Measurements from ENCODE around the gene WRNIP1. TPM values are rescaled to one million over a fixed set of nuclear protein-coding genes. Genes with fewer than 3 reads are reported as not detected.
A peak's percentile ranks its signal among the peaks of the same experiment; 100 is the strongest.

The WRNIP1 gene
- total and polyA plus RNA-seq, 7 experiments from 2014 or later: 21.8 to 61.8 (median 37.8) TPM

DNA sequence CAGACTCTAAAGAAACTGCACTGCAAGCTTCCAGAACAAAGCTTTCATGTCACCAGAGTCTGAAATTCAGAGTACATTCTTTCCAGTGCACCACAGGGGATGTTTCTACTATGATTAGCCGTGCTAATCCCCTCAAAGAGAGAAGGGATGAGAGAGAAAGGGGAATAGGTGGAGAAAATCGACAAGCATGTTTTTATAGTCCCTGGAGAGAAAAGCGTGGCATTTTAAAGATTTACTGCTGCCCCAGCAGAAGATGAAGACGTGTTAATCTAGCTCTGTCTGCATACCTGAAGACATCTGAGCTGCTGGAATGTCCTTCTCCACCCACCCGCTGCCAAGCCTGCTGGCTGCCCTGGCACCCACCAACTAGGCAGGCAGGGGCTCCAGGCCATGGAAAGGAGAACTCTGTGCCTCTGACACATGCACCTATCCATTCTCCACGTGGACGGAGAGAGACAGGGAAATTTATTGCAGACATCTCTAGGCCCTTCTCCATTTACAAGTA lies 18.6 kb upstream of the WRNIP1 start:
- Histone ChIP-seq H3K9me3 (ENCODE audit: control insufficient read depth in 2 of 3, low read length in 3 of 3) (no peaks in the 10 kb centered on the region), H3K27me3 (ENCODE audit: control insufficient read depth in 2 of 2, insufficient read depth in 2 of 2, low read length in 2 of 2) (no peaks in the 10 kb centered on the region), H3K36me3 (ENCODE audit: control insufficient read depth in 2 of 3, insufficient read depth in 3 of 3, low read length in 3 of 3) (no peaks in the 10 kb centered on the region), H3K4me3 (ENCODE audit: low read length) (no peak overlapping the region), H3K4me1 (ENCODE audit: control insufficient read depth in 2 of 2, insufficient read depth in 2 of 2, low read length in 2 of 2) (no peaks in the 10 kb centered on the region), H3K27ac (ENCODE audit: low read depth, low read length) (no peak overlapping the region)
- DNase-seq (no peak), ATAC-seq (no peak)
- Mint-ChIP-seq H3K36me3 (no peaks in the 10 kb centered on the region), H3K4me3 (no peak overlapping the region), H3K27ac (no peak overlapping the region), H3K4me1 (peaks cover 0 to 9% (median 3%) of the 10 kb centered on the region in 7 donors), H3K9me3 (no peaks in the 10 kb centered on the region), H3K27me3 (peaks cover 6 to 57% (median 12%) of the 10 kb centered on the region in 5 donors)
- CTCF ChIA-PET: interaction anchor here (0.7 kb wide), 1 partner anchor 1272 kb away, joined by 3 read pairs; no protein-coding TSS in a partner anchor
- intact Hi-C loops (cut with micrococcal nuclease): no loop called here
- POLR2A ChIA-PET: interaction anchor here (0.6 kb wide), 1 partner anchor 664 kb away, joined by 3 read pairs; no protein-coding TSS in a partner anchor

DNA sequence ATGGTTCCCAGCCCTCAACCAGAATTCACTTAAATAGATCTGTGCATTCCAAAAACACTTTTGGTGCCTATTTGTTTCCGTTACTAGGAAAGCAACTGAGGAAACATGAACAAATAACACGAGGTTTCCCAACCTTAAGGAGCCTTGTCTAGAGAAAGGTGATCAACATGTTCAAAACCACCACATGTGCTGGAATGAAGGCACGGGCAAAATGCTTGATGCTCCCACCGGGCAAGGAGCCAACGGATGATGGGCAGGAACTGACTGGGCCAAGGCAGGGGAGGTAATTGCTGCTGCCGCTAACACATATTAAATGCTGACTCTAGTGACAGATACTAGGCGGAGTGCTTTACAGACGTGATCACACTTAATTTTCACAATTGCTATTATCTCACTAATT lies 17.0 kb upstream of the WRNIP1 start:
- ChIA-PET POLR2A (interaction anchor here (0.9 to 1.4 kb wide), 2 partner anchors 11 to 13 kb away, joined by 3 to 4 read pairs; no protein-coding TSS in a partner anchor), CTCF (interaction anchor here (3.9 kb wide), 1 partner anchor 10 kb away, joined by 29 read pairs; no protein-coding TSS in a partner anchor)
- Mint-ChIP-seq H3K27ac (no peak overlapping the region), H3K36me3 (no peaks in the 10 kb centered on the region), H3K4me1 (peaks cover 0 to 9% (median 3%) of the 10 kb centered on the region in 7 donors), H3K27me3 (peaks cover 10 to 61% (median 15%) of the 10 kb centered on the region in 5 donors), H3K4me3 (no peak overlapping the region), H3K9me3 (no peaks in the 10 kb centered on the region)
- H3K27me3 ChIP-seq (ENCODE audit: control insufficient read depth in 2 of 2, insufficient read depth in 2 of 2, low read length in 2 of 2): no peaks in the 10 kb centered on the region
- no peak overlapping the region for H3K27ac ChIP-seq (ENCODE audit: low read depth, low read length)
- H3K9me3 ChIP-seq (ENCODE audit: control insufficient read depth in 2 of 3, low read length in 3 of 3): no peaks in the 10 kb centered on the region
- intact Hi-C loops (cut with micrococcal nuclease): no loop called here
- H3K4me3 ChIP-seq (ENCODE audit: low read length): no peak overlapping the region
- DNase-seq (no peak), ATAC-seq (no peak)
- H3K36me3 ChIP-seq (ENCODE audit: control insufficient read depth in 2 of 3, insufficient read depth in 3 of 3, low read length in 3 of 3): no peaks in the 10 kb centered on the region
- no peaks in the 10 kb centered on the region for H3K4me1 ChIP-seq (ENCODE audit: control insufficient read depth in 2 of 2, insufficient read depth in 2 of 2, low read length in 2 of 2)

DNA sequence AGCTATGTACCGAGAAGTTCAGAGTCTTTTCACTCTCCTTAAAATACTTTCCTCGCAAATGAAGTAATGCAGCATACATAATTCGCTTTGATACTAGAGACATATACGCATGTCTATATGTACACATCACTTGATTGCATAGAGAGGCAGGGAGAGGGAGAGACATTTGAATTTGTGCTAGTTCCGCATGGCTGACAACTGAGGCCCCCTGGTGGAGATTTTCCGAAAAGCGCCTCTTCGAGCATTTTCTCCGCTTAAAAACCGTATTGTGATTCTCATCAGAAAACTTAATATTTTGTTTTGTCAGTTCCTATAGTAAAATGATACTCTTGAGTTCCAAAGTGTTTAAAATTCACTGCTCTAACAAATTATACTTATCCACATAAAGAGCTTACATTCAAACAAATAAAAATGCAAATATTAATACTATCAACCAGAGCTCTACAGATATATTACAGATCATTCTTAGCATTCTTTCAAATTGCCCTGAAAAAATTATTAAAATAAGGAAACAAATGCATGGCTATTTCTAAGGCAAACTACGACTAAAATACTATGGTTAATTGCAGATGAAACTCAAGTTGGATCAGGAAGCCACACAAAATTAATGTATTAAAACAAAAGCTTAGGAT lies 15.1 kb upstream of the WRNIP1 start:
- H3K27ac ChIP-seq (ENCODE audit: low read depth, low read length): no peak overlapping the region
- POLR2A ChIA-PET: interaction anchor here (1.8 kb wide), 1 partner anchor 13 kb away, joined by 4 read pairs; no protein-coding TSS in a partner anchor

DNA sequence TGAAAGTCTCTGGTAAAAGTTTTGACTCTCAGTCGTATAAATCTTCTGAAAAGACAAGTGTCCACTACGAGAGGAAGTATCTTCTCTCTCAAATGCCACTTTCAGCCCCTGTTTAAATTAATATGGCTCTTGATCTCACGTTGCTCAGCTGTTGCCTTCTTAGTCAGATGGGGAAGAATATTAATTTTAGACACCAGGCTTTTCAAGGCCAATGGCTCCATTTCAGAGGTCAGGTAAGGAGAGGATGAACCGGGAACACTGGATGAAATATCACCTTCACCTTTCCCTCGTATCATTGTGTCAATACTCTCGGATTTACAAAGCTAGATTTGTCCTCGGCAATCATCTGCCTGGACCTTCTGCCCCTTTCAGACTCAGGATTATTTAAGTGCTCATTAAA lies 14.4 kb upstream of the WRNIP1 start, which contains the start of gene MYLK4:
MYLK4 (minus strand) TSS at position 91 of the 400 bp plus-strand sequence. CDS start 1,628 bp downstream, outside the sequence.
- no peaks in the 10 kb centered on the region for H3K9me3 Mint-ChIP-seq
- H3K27me3 ChIP-seq (ENCODE audit: control insufficient read depth in 2 of 2, insufficient read depth in 2 of 2, low read length in 2 of 2): no peaks in the 10 kb centered on the region
- no peak within 1 kb of the TSS for H3K4me3 Mint-ChIP-seq
- H3K27ac Mint-ChIP-seq: no peak within 1 kb of the TSS
- DNase-seq (no peak), ATAC-seq (no peak)
- H3K36me3 Mint-ChIP-seq: no peaks in the 10 kb centered on the region
- H3K4me3 ChIP-seq (ENCODE audit: low read length): no peak within 1 kb of the TSS
- no peaks in the 10 kb centered on the region for H3K9me3 ChIP-seq (ENCODE audit: control insufficient read depth in 2 of 3, low read length in 3 of 3)
- peaks cover 0 to 9% (median 3%) of the 10 kb centered on the region in 7 donors for H3K4me1 Mint-ChIP-seq
- intact Hi-C loops (cut with micrococcal nuclease): loop anchor here (1.0 to 2.0 kb wide), 4 partner anchors 10 to 1155 kb away; no protein-coding TSS in a partner anchor
- H3K36me3 ChIP-seq (ENCODE audit: control insufficient read depth in 2 of 3, insufficient read depth in 3 of 3, low read length in 3 of 3): no peaks in the 10 kb centered on the region
- peaks cover 18 to 73% (median 19%) of the 10 kb centered on the region in 5 donors for H3K27me3 Mint-ChIP-seq
- H3K27ac ChIP-seq (ENCODE audit: low read depth, low read length): no peak within 1 kb of the TSS
- POLR2A ChIA-PET: interaction anchor here (1.8 kb wide), 1 partner anchor 12 kb away, joined by 4 read pairs; no protein-coding TSS in a partner anchor
- CTCF ChIA-PET: interaction anchor here (0.8 to 3.9 kb wide), 9 partner anchors 9 to 1155 kb away, joined by 3 to 29 read pairs (median 5); no protein-coding TSS in a partner anchor
- no peaks in the 10 kb centered on the region for H3K4me1 ChIP-seq (ENCODE audit: control insufficient read depth in 2 of 2, insufficient read depth in 2 of 2, low read length in 2 of 2)

More for the DNA sequence above, 15.1 kb upstream of the WRNIP1 start:
- Mint-ChIP-seq H3K36me3 (no peaks in the 10 kb centered on the region), H3K27me3 (peaks cover 13 to 69% (median 19%) of the 10 kb centered on the region in 5 donors), H3K4me3 (no peak overlapping the region), H3K27ac (no peak overlapping the region), H3K4me1 (peaks cover 0 to 9% (median 3%) of the 10 kb centered on the region in 7 donors), H3K9me3 (no peaks in the 10 kb centered on the region)
- no peaks in the 10 kb centered on the region for H3K9me3 ChIP-seq (ENCODE audit: control insufficient read depth in 2 of 3, low read length in 3 of 3)
- H3K27me3 ChIP-seq (ENCODE audit: control insufficient read depth in 2 of 2, insufficient read depth in 2 of 2, low read length in 2 of 2): no peaks in the 10 kb centered on the region
- H3K4me1 ChIP-seq (ENCODE audit: control insufficient read depth in 2 of 2, insufficient read depth in 2 of 2, low read length in 2 of 2): no peaks in the 10 kb centered on the region
- no peak overlapping the region for H3K4me3 ChIP-seq (ENCODE audit: low read length)
- DNase-seq (peak; percentile 32 to 71 (median 63)), ATAC-seq (peak; percentile 86)
- no peaks in the 10 kb centered on the region for H3K36me3 ChIP-seq (ENCODE audit: control insufficient read depth in 2 of 3, insufficient read depth in 3 of 3, low read length in 3 of 3)
- intact Hi-C loops (cut with micrococcal nuclease): loop anchor here (1.0 to 2.0 kb wide), 4 partner anchors 11 to 1154 kb away; no protein-coding TSS in a partner anchor
- CTCF ChIA-PET: interaction anchor here (0.6 to 3.9 kb wide), 12 partner anchors 8 to 1154 kb away, joined by 3 to 29 read pairs (median 4); no protein-coding TSS in a partner anchor

DNA sequence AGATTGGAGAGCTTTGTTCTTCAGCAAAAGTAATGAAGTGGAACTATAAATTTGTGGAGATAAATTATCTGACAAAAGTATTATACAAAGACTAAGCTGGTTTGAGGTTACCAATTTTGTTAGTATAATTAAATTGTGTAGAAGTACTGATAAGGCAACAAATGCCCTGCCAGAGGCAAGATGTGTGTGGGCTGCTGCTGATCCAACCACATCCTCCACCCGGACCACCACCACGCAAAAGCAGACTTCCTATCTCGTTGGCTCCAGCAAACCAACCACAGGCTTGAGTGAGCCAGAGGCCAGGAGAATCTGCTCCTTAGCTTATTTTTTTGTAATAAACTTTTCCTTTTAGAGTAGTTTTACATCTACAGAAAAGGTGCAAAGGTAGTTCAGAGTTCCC lies 13.3 kb upstream of the WRNIP1 start:
- H3K27me3 Mint-ChIP-seq: peaks cover 19 to 78% (median 24%) of the 10 kb centered on the region in 5 donors
- CTCF ChIA-PET: interaction anchor here (0.7 to 3.9 kb wide), 4 partner anchors 14 to 478 kb away, joined by 3 to 29 read pairs (median 3); no protein-coding TSS in a partner anchor
- Histone ChIP-seq H3K27ac (ENCODE audit: low read depth, low read length) (no peak overlapping the region), H3K9me3 (ENCODE audit: control insufficient read depth in 2 of 3, low read length in 3 of 3) (no peaks in the 10 kb centered on the region), H3K27me3 (ENCODE audit: control insufficient read depth in 2 of 2, insufficient read depth in 2 of 2, low read length in 2 of 2) (no peaks in the 10 kb centered on the region), H3K4me1 (ENCODE audit: control insufficient read depth in 2 of 2, insufficient read depth in 2 of 2, low read length in 2 of 2) (no peaks in the 10 kb centered on the region), H3K36me3 (ENCODE audit: control insufficient read depth in 2 of 3, insufficient read depth in 3 of 3, low read length in 3 of 3) (no peaks in the 10 kb centered on the region), H3K4me3 (ENCODE audit: low read length) (no peak overlapping the region)
- ATAC-seq (no peak), DNase-seq (no peak)
- POLR2A ChIA-PET: interaction anchor here (0.7 kb wide), 2 partner anchors 59 to 239 kb away, joined by 3 to 4 read pairs; no protein-coding TSS in a partner anchor
- H3K4me3 Mint-ChIP-seq: no peak overlapping the region
- H3K4me1 Mint-ChIP-seq: peaks cover 0 to 9% (median 3%) of the 10 kb centered on the region in 7 donors
- no peak overlapping the region for H3K27ac Mint-ChIP-seq
- intact Hi-C loops (cut with micrococcal nuclease): loop anchor here in 1 of 2 donors (2.0 kb wide), 1 partner anchor 1155 kb away; no protein-coding TSS in a partner anchor
- H3K9me3 Mint-ChIP-seq: no peaks in the 10 kb centered on the region
- no peaks in the 10 kb centered on the region for H3K36me3 Mint-ChIP-seq

DNA sequence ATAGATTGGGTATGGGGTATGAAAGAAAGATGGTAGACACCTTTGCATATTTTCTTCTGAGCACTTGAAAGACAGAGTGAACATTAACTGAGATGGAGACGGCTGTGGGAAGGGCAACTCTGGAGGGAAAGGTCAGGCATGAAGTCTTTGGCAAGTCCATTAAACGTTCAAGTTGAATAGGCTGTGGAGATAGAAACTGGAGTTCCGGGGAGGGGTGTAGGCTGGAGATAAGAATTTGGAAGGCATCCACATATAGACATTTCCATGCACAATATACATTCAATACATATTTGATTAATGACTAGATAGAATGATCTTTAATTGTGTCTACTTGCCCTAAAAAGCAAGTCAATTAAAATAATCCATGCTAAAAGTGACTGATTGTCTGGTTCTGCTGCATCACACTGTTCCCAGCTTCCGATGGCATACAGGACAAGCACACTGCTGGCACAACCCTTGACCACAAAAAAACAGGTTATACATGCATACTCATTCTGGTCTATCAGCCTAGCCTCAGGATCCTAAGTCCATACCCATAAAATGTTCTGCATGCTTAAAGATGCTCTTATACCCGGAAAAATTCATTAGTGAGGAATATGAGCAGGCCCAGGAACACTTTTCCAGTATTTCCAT lies 12.6 kb upstream of the WRNIP1 start:
- H3K27me3 Mint-ChIP-seq: peaks cover 19 to 80% (median 24%) of the 10 kb centered on the region in 5 donors
- intact Hi-C loops (cut with micrococcal nuclease): no loop called here
- POLR2A ChIA-PET: no interaction called here
- DNase-seq (no peak), ATAC-seq (no peak)
- Histone ChIP-seq H3K9me3 (ENCODE audit: control insufficient read depth in 2 of 3, low read length in 3 of 3) (no peaks in the 10 kb centered on the region), H3K27ac (ENCODE audit: low read depth, low read length) (no peak overlapping the region), H3K4me1 (ENCODE audit: control insufficient read depth in 2 of 2, insufficient read depth in 2 of 2, low read length in 2 of 2) (no peaks in the 10 kb centered on the region), H3K36me3 (ENCODE audit: control insufficient read depth in 2 of 3, insufficient read depth in 3 of 3, low read length in 3 of 3) (no peaks in the 10 kb centered on the region), H3K4me3 (ENCODE audit: low read length) (no peak overlapping the region), H3K27me3 (ENCODE audit: control insufficient read depth in 2 of 2, insufficient read depth in 2 of 2, low read length in 2 of 2) (no peaks in the 10 kb centered on the region)
- peaks cover 0 to 9% (median 3%) of the 10 kb centered on the region in 7 donors for H3K4me1 Mint-ChIP-seq
- no peaks in the 10 kb centered on the region for H3K36me3 Mint-ChIP-seq
- CTCF ChIA-PET: no interaction called here
- no peak overlapping the region for H3K27ac Mint-ChIP-seq
- no peaks in the 10 kb centered on the region for H3K9me3 Mint-ChIP-seq
- no peak overlapping the region for H3K4me3 Mint-ChIP-seq

All from naive thymus-derived CD4-positive, alpha-beta T cell (primary cell).